ENCODE data around the gene PTPN14.

Gene PTPN14

GRCh38 chr1:214417545-214418210, 133.7 kb downstream of the PTPN14 start:
- Histone ChIP-seq H3K36me3 (ENCODE audit: insufficient read depth, low read depth, low read length) (no peaks in the 10 kb centered on the region), H3K9ac (ENCODE audit: low read depth, low read length) (no peak overlapping the region), H3K27ac (ENCODE audit: low read length) (no peak overlapping the region), H3K4me3 (ENCODE audit: low read length) (no peak overlapping the region), H3K4me1 (ENCODE audit: insufficient read depth, low read length) (peaks cover 32% of the 10 kb centered on the region), H3K27me3 (ENCODE audit: insufficient read depth, low read length) (no peaks in the 10 kb centered on the region), H3K9me3 (ENCODE audit: insufficient read depth, low read depth, low read length) (no peaks in the 10 kb centered on the region)

- H3K9me3 ChIP-seq (ENCODE audit: insufficient read depth, low read depth, low read length): no peaks in the 10 kb centered on the region
- H3K4me3 ChIP-seq (ENCODE audit: low read length): no peak overlapping the region
- peaks cover 29% of the 10 kb centered on the region for H3K4me1 ChIP-seq (ENCODE audit: insufficient read depth, low read length)
- no peaks in the 10 kb centered on the region for H3K36me3 ChIP-seq (ENCODE audit: insufficient read depth, low read depth, low read length)
- no peak overlapping the region for H3K27ac ChIP-seq (ENCODE audit: low read length)
- H3K9ac ChIP-seq (ENCODE audit: low read depth, low read length): no peak overlapping the region
- H3K27me3 ChIP-seq (ENCODE audit: insufficient read depth, low read length): no peaks in the 10 kb centered on the region
Observed at GRCh38 chr1:214416858-214417257, 134.5 kb downstream of the PTPN14 start.

- Histone ChIP-seq H3K36me3 (ENCODE audit: insufficient read depth, low read depth, low read length) (no peaks in the 10 kb centered on the region), H3K9ac (ENCODE audit: low read depth, low read length) (no peak overlapping the region), H3K27me3 (ENCODE audit: insufficient read depth, low read length) (no peaks in the 10 kb centered on the region), H3K27ac (ENCODE audit: low read length) (no peak overlapping the region), H3K4me3 (ENCODE audit: low read length) (no peak overlapping the region), H3K9me3 (ENCODE audit: insufficient read depth, low read depth, low read length) (no peaks in the 10 kb centered on the region), H3K4me1 (ENCODE audit: insufficient read depth, low read length) (peaks cover 29% of the 10 kb centered on the region)
Observed at GRCh38 chr1:214416417-214416816, 135.0 kb downstream of the PTPN14 start.

- Histone ChIP-seq H3K4me1 (ENCODE audit: insufficient read depth, low read length) (peaks cover 23% of the 10 kb centered on the region), H3K9ac (ENCODE audit: low read depth, low read length) (no peak overlapping the region), H3K4me3 (ENCODE audit: low read length) (no peak overlapping the region)
Observed at GRCh38 chr1:214415131-214415530, 136.3 kb downstream of the PTPN14 start.

GRCh38 chr1:214414691-214415090, 136.7 kb downstream of the PTPN14 start:
- H3K4me3 ChIP-seq (ENCODE audit: low read length): no peak overlapping the region
- no peak overlapping the region for H3K9ac ChIP-seq (ENCODE audit: low read depth, low read length)
- peaks cover 6% of the 10 kb centered on the region; the same call in 1 of the 2 replicates for H3K36me3 ChIP-seq (ENCODE audit: insufficient read depth, low read depth, low read length)
- H3K4me1 ChIP-seq (ENCODE audit: insufficient read depth, low read length): peaks cover 18% of the 10 kb centered on the region
- H3K9me3 ChIP-seq (ENCODE audit: insufficient read depth, low read depth, low read length): no peaks in the 10 kb centered on the region; the same call in 1 of the 2 replicates
- H3K27me3 ChIP-seq (ENCODE audit: insufficient read depth, low read length): no peaks in the 10 kb centered on the region
- H3K27ac ChIP-seq (ENCODE audit: low read length): no peak overlapping the region

More at GRCh38 chr1:214415131-214415530, 136.3 kb downstream of the PTPN14 start:
- H3K9me3 ChIP-seq (ENCODE audit: insufficient read depth, low read depth, low read length): no peaks in the 10 kb centered on the region; the same call in 1 of the 2 replicates
- H3K27me3 ChIP-seq (ENCODE audit: insufficient read depth, low read length): no peaks in the 10 kb centered on the region
- H3K36me3 ChIP-seq (ENCODE audit: insufficient read depth, low read depth, low read length): peaks cover 6% of the 10 kb centered on the region; the same call in 1 of the 2 replicates
- H3K27ac ChIP-seq (ENCODE audit: low read length): no peak overlapping the region

GRCh38 chr1:214413315-214413714, 138.1 kb downstream of the PTPN14 start:
- Histone ChIP-seq H3K9ac (ENCODE audit: low read depth, low read length) (no peak overlapping the region), H3K36me3 (ENCODE audit: insufficient read depth, low read depth, low read length) (peaks cover 6% of the 10 kb centered on the region; the same call in 1 of the 2 replicates), H3K4me1 (ENCODE audit: insufficient read depth, low read length) (peaks cover 6% of the 10 kb centered on the region; the same call in 1 of the 2 replicates), H3K27ac (ENCODE audit: low read length) (no peak overlapping the region), H3K27me3 (ENCODE audit: insufficient read depth, low read length) (no peaks in the 10 kb centered on the region), H3K4me3 (ENCODE audit: low read length) (no peak overlapping the region), H3K9me3 (ENCODE audit: insufficient read depth, low read depth, low read length) (no peaks in the 10 kb centered on the region; the same call in 1 of the 2 replicates)

- H3K9me3 ChIP-seq (ENCODE audit: insufficient read depth, low read depth, low read length): no peaks in the 10 kb centered on the region
- H3K27me3 ChIP-seq (ENCODE audit: insufficient read depth, low read length): no peaks in the 10 kb centered on the region
- peaks cover 21% of the 10 kb centered on the region for H3K36me3 ChIP-seq (ENCODE audit: insufficient read depth, low read depth, low read length)
- H3K27ac ChIP-seq (ENCODE audit: low read length): peak overlapping the region; percentile 14
- peak overlapping the region; percentile 7; the same call in 1 of the 2 replicates for H3K9ac ChIP-seq (ENCODE audit: low read depth, low read length)
- peaks cover 18% of the 10 kb centered on the region for H3K4me1 ChIP-seq (ENCODE audit: insufficient read depth, low read length)
- peak overlapping the region; percentile 24; the same call in 1 of the 2 replicates for H3K4me3 ChIP-seq (ENCODE audit: low read length)
Observed at GRCh38 chr1:214404571-214405213, 146.7 kb downstream of the PTPN14 start.

- H3K4me3 ChIP-seq (ENCODE audit: low read length): no peak overlapping the region; the same call in 1 of the 2 replicates
- H3K27me3 ChIP-seq (ENCODE audit: insufficient read depth, low read length): no peaks in the 10 kb centered on the region
- H3K27ac ChIP-seq (ENCODE audit: low read length): peak overlapping the region; percentile 14
- peak overlapping the region; percentile 7; the same call in 1 of the 2 replicates for H3K9ac ChIP-seq (ENCODE audit: low read depth, low read length)
- peaks cover 18% of the 10 kb centered on the region for H3K4me1 ChIP-seq (ENCODE audit: insufficient read depth, low read length)
- peaks cover 27% of the 10 kb centered on the region for H3K36me3 ChIP-seq (ENCODE audit: insufficient read depth, low read depth, low read length)
- H3K9me3 ChIP-seq (ENCODE audit: insufficient read depth, low read depth, low read length): no peaks in the 10 kb centered on the region
Observed at GRCh38 chr1:214404154-214404553, 147.2 kb downstream of the PTPN14 start.

GRCh38 chr1:214403431-214403830, 148.0 kb downstream of the PTPN14 start:
- H3K4me1 ChIP-seq (ENCODE audit: insufficient read depth, low read length): peaks cover 18% of the 10 kb centered on the region
- H3K27ac ChIP-seq (ENCODE audit: low read length): no peak overlapping the region
- H3K36me3 ChIP-seq (ENCODE audit: insufficient read depth, low read depth, low read length): peaks cover 29% of the 10 kb centered on the region
- no peak overlapping the region for H3K9ac ChIP-seq (ENCODE audit: low read depth, low read length)
- no peak overlapping the region for H3K4me3 ChIP-seq (ENCODE audit: low read length)
- H3K27me3 ChIP-seq (ENCODE audit: insufficient read depth, low read length): no peaks in the 10 kb centered on the region
- no peaks in the 10 kb centered on the region for H3K9me3 ChIP-seq (ENCODE audit: insufficient read depth, low read depth, low read length)

GRCh38 chr1:214402613-214403083, 148.8 kb downstream of the PTPN14 start:
- Histone ChIP-seq H3K36me3 (ENCODE audit: insufficient read depth, low read depth, low read length) (peaks cover 29% of the 10 kb centered on the region), H3K27me3 (ENCODE audit: insufficient read depth, low read length) (no peaks in the 10 kb centered on the region), H3K4me1 (ENCODE audit: insufficient read depth, low read length) (peaks cover 18% of the 10 kb centered on the region; the same call in 1 of the 2 replicates), H3K4me3 (ENCODE audit: low read length) (no peak overlapping the region), H3K9ac (ENCODE audit: low read depth, low read length) (no peak overlapping the region), H3K9me3 (ENCODE audit: insufficient read depth, low read depth, low read length) (no peaks in the 10 kb centered on the region), H3K27ac (ENCODE audit: low read length) (no peak overlapping the region)

GRCh38 chr1:214401666-214402065, 149.7 kb downstream of the PTPN14 start:
- Histone ChIP-seq H3K4me3 (ENCODE audit: low read length) (no peak overlapping the region), H3K9ac (ENCODE audit: low read depth, low read length) (no peak overlapping the region), H3K27ac (ENCODE audit: low read length) (no peak overlapping the region), H3K36me3 (ENCODE audit: insufficient read depth, low read depth, low read length) (peaks cover 34% of the 10 kb centered on the region), H3K9me3 (ENCODE audit: insufficient read depth, low read depth, low read length) (no peaks in the 10 kb centered on the region), H3K27me3 (ENCODE audit: insufficient read depth, low read length) (no peaks in the 10 kb centered on the region), H3K4me1 (ENCODE audit: insufficient read depth, low read length) (peaks cover 27% of the 10 kb centered on the region; the same call in 1 of the 2 replicates)

Measured in iPS-20b (cell line).